Astrocyte (in vitro differentiated cells and primary cell): ENCODE data around the gene RPL9. TPM values are rescaled to one million over a fixed set of nuclear protein-coding genes. Genes with fewer than 3 reads are reported as not detected.

ENCODE experiments used
- DNase-seq: peaks from one replicate; pipeline ENCODE4 v3.0.0-alpha.2; 2010; ENCODE audit warnings: low read depth
- FAIRE-seq: peaks from 2 replicates; lab custom pipeline; 2011; peaks lifted over from hg19 to GRCh38; lab: Jason Lieb, UNC
- H2AFZ ChIP-seq: 2 replicates; pipeline ENCODE4 v1.6.0; 2012; ENCODE audit warnings: low read depth, low read length, inconsistent platforms
- H3K27ac ChIP-seq: 2 replicates; pipeline ENCODE4 v1.5.1; 2011; ENCODE audit warnings: low read depth, low read length, inconsistent platforms
- H3K27me3 ChIP-seq: 2 replicates; pipeline ENCODE4 v1.6.0; 2011; ENCODE audit warnings: low read length, inconsistent platforms; ENCODE audit not compliant: insufficient read depth
- H3K36me3 ChIP-seq: 2 replicates; pipeline ENCODE4 v1.5.1; 2011; ENCODE audit warnings: low read length, inconsistent platforms; ENCODE audit not compliant: insufficient read depth
- H3K4me1 ChIP-seq: 2 replicates; pipeline ENCODE4 v1.5.1; 2011; ENCODE audit warnings: low read length, inconsistent platforms; ENCODE audit not compliant: insufficient read depth
- H3K4me2 ChIP-seq: 2 replicates; pipeline ENCODE4 v1.6.0; 2012; ENCODE audit warnings: low read length, inconsistent platforms
- H3K4me3 ChIP-seq: 2 replicates; pipeline ENCODE4 v1.5.1; 2011; ENCODE audit warnings: low read depth, mild to moderate bottlenecking, low read length, inconsistent platforms; ENCODE audit not compliant: insufficient read depth
- H3K79me2 ChIP-seq: 2 replicates; pipeline ENCODE4 v1.6.0; 2012; ENCODE audit warnings: mild to moderate bottlenecking, low read length, inconsistent platforms; ENCODE audit not compliant: insufficient read depth
- H3K9ac ChIP-seq: 2 replicates; pipeline ENCODE4 v1.6.0; 2012; ENCODE audit warnings: mild to moderate bottlenecking, low read length, inconsistent platforms
- H3K9me3 ChIP-seq: 2 replicates; pipeline ENCODE4 v1.5.1; 2012; ENCODE audit warnings: low read depth, mild to moderate bottlenecking, low read length, inconsistent platforms; ENCODE audit not compliant: insufficient read depth
- H4K20me1 ChIP-seq: 2 replicates; pipeline ENCODE4 v1.6.0; 2012; ENCODE audit warnings: low read length, inconsistent platforms; ENCODE audit not compliant: insufficient read depth
- H3K27ac Mint-ChIP-seq: one replicate; pipeline ENCODE4 v1.8.0; 2021; ENCODE audit warnings: mild to moderate bottlenecking, mixed read lengths; ENCODE audit not compliant: unreplicated experiment
- H3K27me3 Mint-ChIP-seq: one replicate; pipeline ENCODE4 v1.8.0; 2021; ENCODE audit warnings: low read depth, mixed read lengths; ENCODE audit not compliant: unreplicated experiment
- H3K36me3 Mint-ChIP-seq: one replicate; pipeline ENCODE4 v1.8.0; 2021; ENCODE audit warnings: low read depth, mixed read lengths; ENCODE audit not compliant: unreplicated experiment
- H3K4me1 Mint-ChIP-seq: one replicate; pipeline ENCODE4 v1.8.0; 2021; ENCODE audit warnings: low read depth, mixed read lengths; ENCODE audit not compliant: unreplicated experiment
- H3K4me3 Mint-ChIP-seq: one replicate; pipeline ENCODE4 v1.8.0; 2021; ENCODE audit warnings: mild to moderate bottlenecking, moderate library complexity, mixed read lengths; ENCODE audit not compliant: unreplicated experiment
- H3K9me3 Mint-ChIP-seq: one replicate; pipeline ENCODE4 v1.8.0; 2021; ENCODE audit warnings: mild to moderate bottlenecking, mixed read lengths; ENCODE audit not compliant: unreplicated experiment
- CTCF ChIP-seq: IDR thresholded peaks from 2 replicates; pipeline ENCODE4 v1.5.1; 2011; ENCODE audit warnings: low read depth, mild to moderate bottlenecking, inconsistent platforms, low read length, moderate library complexity; ENCODE audit not compliant: insufficient read depth
- EZH2 ChIP-seq: IDR thresholded peaks from 2 replicates; pipeline ENCODE4 v1.6.1; 2012; ENCODE audit warnings: mild to moderate bottlenecking, low read length, inconsistent platforms; ENCODE audit not compliant: insufficient read depth
- total RNA-seq: library from RNA; stranded (reverse); gene quantifications from 2 replicates; pipeline ENCODE4 v1.2.1, GENCODE V29; 2021

The RPL9 gene
- total RNA-seq, 1 donor from 2014 or later = 1,047 TPM

- Histone ChIP-seq H3K27ac (no peak overlapping the region), H3K27me3 (no peaks in the 10 kb centered on the region), H3K4me2 (no peak overlapping the region), H3K9ac (no peak overlapping the region), H3K4me1 (no peaks in the 10 kb centered on the region), H4K20me1 (no peaks in the 10 kb centered on the region), H3K36me3 (no peaks in the 10 kb centered on the region), H3K4me3 (no peak overlapping the region), H3K79me2 (no peaks in the 10 kb centered on the region), H2AFZ (no peak overlapping the region), H3K9me3 (no peaks in the 10 kb centered on the region)
- peaks cover 1% of the 10 kb centered on the region for H3K36me3 Mint-ChIP-seq
- H3K27me3 Mint-ChIP-seq = peaks cover 23% of the 10 kb centered on the region
- FAIRE-seq (no peak), DNase-seq (no peak)
- H3K4me3 Mint-ChIP-seq = no peak overlapping the region
- no peak overlapping the region for H3K27ac Mint-ChIP-seq
- TF ChIP-seq CTCF (no peak), EZH2 (no peak)
- no peaks in the 10 kb centered on the region for H3K4me1 Mint-ChIP-seq
- no peaks in the 10 kb centered on the region for H3K9me3 Mint-ChIP-seq
Observed at GRCh38 chr4:39441593-39441992, 17.1 kb downstream of the RPL9 start.

- Histone ChIP-seq H3K79me2 (no peaks in the 10 kb centered on the region), H3K9ac (no peak overlapping the region), H3K36me3 (no peaks in the 10 kb centered on the region), H3K4me3 (no peak overlapping the region), H3K27ac (no peak overlapping the region), H2AFZ (no peak overlapping the region), H3K4me1 (no peaks in the 10 kb centered on the region), H3K9me3 (no peaks in the 10 kb centered on the region), H4K20me1 (no peaks in the 10 kb centered on the region), H3K27me3 (no peaks in the 10 kb centered on the region), H3K4me2 (no peak overlapping the region)
- DNase-seq (no peak), FAIRE-seq (no peak)
- H3K36me3 Mint-ChIP-seq = no peaks in the 10 kb centered on the region
- peaks cover 32% of the 10 kb centered on the region for H3K27me3 Mint-ChIP-seq
- H3K4me3 Mint-ChIP-seq = no peak overlapping the region
- TF ChIP-seq EZH2 = no peak
- TF ChIP-seq CTCF = no peak
- H3K9me3 Mint-ChIP-seq = no peaks in the 10 kb centered on the region
- no peaks in the 10 kb centered on the region for H3K4me1 Mint-ChIP-seq
- no peak overlapping the region for H3K27ac Mint-ChIP-seq
Observed at GRCh38 chr4:39435659-39436563, 22.8 kb downstream of the RPL9 start.

GRCh38 chr4:39433878-39434492 lies 24.7 kb downstream of the RPL9 start:
- H3K79me2 ChIP-seq = no peaks in the 10 kb centered on the region
- FAIRE-seq (no peak), DNase-seq (no peak)
- no peak overlapping the region for H3K4me3 ChIP-seq
- no peak overlapping the region for H3K9ac ChIP-seq
- H3K9me3 ChIP-seq = no peaks in the 10 kb centered on the region
- no peak overlapping the region for H2AFZ ChIP-seq
- H3K4me3 Mint-ChIP-seq = no peak overlapping the region
- H3K27ac Mint-ChIP-seq = no peak overlapping the region
- H3K4me1 ChIP-seq = no peaks in the 10 kb centered on the region
- H4K20me1 ChIP-seq = no peaks in the 10 kb centered on the region
- no peaks in the 10 kb centered on the region for H3K9me3 Mint-ChIP-seq
- H3K27me3 Mint-ChIP-seq = peaks cover 30% of the 10 kb centered on the region
- no peak overlapping the region for H3K4me2 ChIP-seq
- H3K27me3 ChIP-seq = no peaks in the 10 kb centered on the region
- TF ChIP-seq CTCF (no peak), EZH2 (no peak)
- no peaks in the 10 kb centered on the region for H3K36me3 ChIP-seq
- no peaks in the 10 kb centered on the region for H3K4me1 Mint-ChIP-seq
- H3K36me3 Mint-ChIP-seq = no peaks in the 10 kb centered on the region
- no peak overlapping the region for H3K27ac ChIP-seq
